ENCODE results near the gene PTPRN2. TPM values are rescaled to one million over a fixed set of nuclear protein-coding genes. Genes with fewer than 3 reads are reported as not detected.

Gene PTPRN2
- total RNA-seq, 1 experiment from 2014 or later, result 2.1 TPM

- ATAC-seq (no peak), DNase-seq (ENCODE audit: low read depth, low spot score) (no peak)
- CTCF ChIA-PET, result no interaction called here
- H2AFZ ChIP-seq (ENCODE audit: low read depth, low read length, poor library complexity, severe bottlenecking), result no peak overlapping the region
- RAD21 ChIA-PET (ENCODE audit: low non-redundant PET in 1 of 2, low total read pairs in 2 of 2, uncharacterized antibody in 2 of 2, unreplicated experiment in 2 of 2), result no interaction called here
- no peaks in the 10 kb centered on the region for H4K20me1 ChIP-seq (ENCODE audit: insufficient read depth)
- TF ChIP-seq EZH2phosphoT487 (IDR thresholded peaks at IDR 0.05; ENCODE audit: borderline replicate concordance), result no peak
- TF ChIP-seq, protein P1, sequence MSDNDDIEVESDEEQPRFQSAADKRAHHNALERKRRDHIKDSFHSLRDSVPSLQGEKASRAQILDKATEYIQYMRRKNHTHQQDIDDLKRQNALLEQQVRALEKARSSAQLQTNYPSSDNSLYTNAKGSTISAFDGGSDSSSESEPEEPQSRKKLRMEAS (IDR thresholded peaks at IDR 0.05), result no peak
- no peak for TF ChIP-seq ATF3 (IDR thresholded peaks at IDR 0.05)
- TF ChIP-seq POLR2A (IDR thresholded peaks at IDR 0.05; ENCODE audit: borderline replicate concordance, extremely low read depth, insufficient read depth, insufficient read length), result no peak
- no peak for TF ChIP-seq EZH2 (IDR thresholded peaks at IDR 0.05)
- no peak for TF ChIP-seq ZBTB33 (IDR thresholded peaks at IDR 0.05; ENCODE audit: extremely low read depth, insufficient replicate concordance, low read length)
- TF ChIP-seq ZFX (IDR thresholded peaks at IDR 0.05), result no peak
- TF ChIP-seq RAD21 (IDR thresholded peaks at IDR 0.05; ENCODE audit: low read depth), result no peak
- no peak for TF ChIP-seq CBX3 (IDR thresholded peaks at IDR 0.05; ENCODE audit: low read depth)
- TF ChIP-seq SIN3A (IDR thresholded peaks at IDR 0.05; ENCODE audit: low read depth), result no peak
- no peak for TF ChIP-seq CEBPB (IDR thresholded peaks at IDR 0.05; ENCODE audit: low read depth)
- no peak for TF ChIP-seq SRF (IDR thresholded peaks at IDR 0.05; ENCODE audit: low read depth)
- TF ChIP-seq SP1 (IDR thresholded peaks at IDR 0.05; ENCODE audit: low read depth), result no peak
- TF ChIP-seq YY1 (IDR thresholded peaks at IDR 0.05; ENCODE audit: extremely low read depth, insufficient replicate concordance, low read depth, low read length), result no peak
- TF ChIP-seq JUND (IDR thresholded peaks at IDR 0.05), result no peak
- no peak for TF ChIP-seq POLR2AphosphoS5 (IDR thresholded peaks at IDR 0.05; ENCODE audit: low read depth, low read length)
- no peak for TF ChIP-seq CTCF (IDR thresholded peaks at IDR 0.05 in 2 of 3, conservative IDR thresholded peaks at IDR 0.05 in 1 of 3; ENCODE audit: borderline replicate concordance in 1 of 3, insufficient read depth in 1 of 3, low read depth in 2 of 3, low read length in 2 of 3)
- TF ChIP-seq REST (IDR thresholded peaks at IDR 0.05; ENCODE audit: low read depth), result no peak
- no peak for TF ChIP-seq ELF1 (IDR thresholded peaks at IDR 0.05; ENCODE audit: borderline replicate concordance, low read depth)
- TF ChIP-seq ZNF274 (IDR thresholded peaks at IDR 0.05; ENCODE audit: low read depth, low read length), result no peak
- BruUV-seq (replicated peaks), result no TSS peak
- POLR2A ChIA-PET, result no interaction called here
- no peaks in the 10 kb centered on the region for H3K27me3 ChIP-seq (ENCODE audit: insufficient read depth, low read length)
- H3K79me2 ChIP-seq (ENCODE audit: insufficient read depth, low read length), result no peaks in the 10 kb centered on the region
- H3K9ac ChIP-seq (ENCODE audit: low read length), result no peak overlapping the region
- no peak overlapping the region for H3K4me2 ChIP-seq (ENCODE audit: low read length)
- no peaks in the 10 kb centered on the region for H3K4me1 ChIP-seq (ENCODE audit: control insufficient read depth in 1 of 2, insufficient read depth in 2 of 2, low read length in 2 of 2)
- no peaks in the 10 kb centered on the region for H3K36me3 ChIP-seq (ENCODE audit: control insufficient read depth in 1 of 2, insufficient read depth in 2 of 2, low read length in 2 of 2)
- no peak overlapping the region for H3K4me3 ChIP-seq (replicated peaks in 1 of 2; ENCODE audit: low read depth in 1 of 2, low read length in 2 of 2)
- intact Hi-C loops (cut with micrococcal nuclease), result no loop called here
- H3K9me2 ChIP-seq (ENCODE audit: insufficient read depth), result no peaks in the 10 kb centered on the region
- H3K27ac ChIP-seq (ENCODE audit: low read depth, low read length), result no peak overlapping the region
- H3K9me3 ChIP-seq (ENCODE audit: control insufficient read depth in 1 of 2, insufficient read depth in 1 of 2, low read depth in 1 of 2, low read length in 2 of 2), result no peaks in the 10 kb centered on the region; a peak in 1 of 4 replicates
Observed at GRCh38 chr7:158190756-158191155, 396.9 kb downstream of the PTPRN2 start.
